IMR-90 (cell line): ENCODE results near the gene B3GAT1. TPM values are rescaled to one million over a fixed set of nuclear protein-coding genes. Genes with fewer than 3 reads are reported as not detected.

Experiments used
- ATAC-seq: fragments of 200-7000 bp; cut with Tn5 transposase; 2 replicates; pipeline ENCODE4 v1.9.1; 2020; ENCODE audit warnings: low read depth, mild to moderate bottlenecking, moderate library complexity
- BruUV-seq: library from RNA; stranded (reverse); fragments of 400-500 nt; replicated peaks from 2 replicates; lab custom pipeline; 2021; lab: Mats Ljungman, UMichigan
- CTCF ChIA-PET: fragments of 300-600 bp; formaldehyde crosslinking; extraction: SDS; loops from one replicate; lab custom pipeline; 2021; ENCODE audit warnings: antibody characterized with exemption; lab: Yijun Ruan, JAX
- POLR2A ChIA-PET: fragments of 300-600 bp; sonication (Branson Sonifier 250); formaldehyde crosslinking; loops from one replicate; lab custom pipeline; 2022; ENCODE audit warnings: antibody characterized with exemption; ENCODE audit not compliant: unreplicated experiment; lab: Charles Lee
- DNase-seq: peaks from one replicate; pipeline ENCODE4 v3.0.0; 2013
- H2AFZ ChIP-seq: replicated peaks from 2 replicates; pipeline ENCODE3; 2013; ENCODE audit warnings: low read length, mild to moderate bottlenecking; ENCODE audit not compliant: poor library complexity
- H2AK5ac ChIP-seq: 2 replicates; pipeline ENCODE4 v1.6.1; 2013; ENCODE audit warnings: low read depth, low read length, inconsistent platforms
- H2AK9ac ChIP-seq: replicated peaks from 2 replicates; pipeline ENCODE3; 2013; ENCODE audit warnings: mild to moderate bottlenecking, low read depth, low read length, moderate library complexity; ENCODE audit not compliant: poor library complexity
- H2BK120ac ChIP-seq: 2 replicates; pipeline ENCODE4 v1.6.1; 2013; ENCODE audit warnings: low read depth, low read length, inconsistent platforms
- H2BK15ac ChIP-seq: 3 replicates; pipeline ENCODE4 v1.6.1; 2013; ENCODE audit warnings: low read depth, low read length, inconsistent platforms
- H2BK20ac ChIP-seq: 2 replicates; pipeline ENCODE4 v1.6.1; 2013; ENCODE audit warnings: low read depth, mild to moderate bottlenecking, inconsistent platforms, low read length, moderate library complexity
- H2BK5ac ChIP-seq: 2 replicates; pipeline ENCODE4 v1.6.1; 2013; ENCODE audit warnings: mild to moderate bottlenecking, low read depth, low read length, inconsistent platforms; ENCODE audit not compliant: poor library complexity, severe bottlenecking
- H3K14ac ChIP-seq: replicated peaks from 2 replicates; pipeline ENCODE4 v1.6.1; 2013; ENCODE audit warnings: low read depth, low read length, inconsistent platforms
- H3K18ac ChIP-seq: 2 replicates; pipeline ENCODE4 v1.6.1; 2013; ENCODE audit warnings: low read depth, low read length, control low read depth
- H3K23ac ChIP-seq: 2 replicates; pipeline ENCODE4 v1.6.1; 2013; ENCODE audit warnings: low read depth, low read length, inconsistent platforms
- H3K27ac ChIP-seq: 2 replicates; pipeline ENCODE4 v1.5.1; 2013; ENCODE audit warnings: mild to moderate bottlenecking, control low read depth, low read length; ENCODE audit not compliant: insufficient read depth
- H3K27me3 ChIP-seq: 2 replicates; pipeline ENCODE4 v1.6.1; 2013; ENCODE audit warnings: low read length; ENCODE audit not compliant: control insufficient read depth, insufficient read depth
- H3K36me3 ChIP-seq: 2 replicates; pipeline ENCODE4 v1.6.1; 2013; ENCODE audit warnings: low read length, mixed read lengths; ENCODE audit not compliant: control insufficient read depth, insufficient read depth
- H3K4ac ChIP-seq: 2 replicates; pipeline ENCODE4 v1.6.1; 2013; ENCODE audit warnings: low read depth, low read length, inconsistent platforms
- H3K4me1 ChIP-seq: 2 replicates; pipeline ENCODE4 v1.6.1; 2013; ENCODE audit warnings: low read length, mixed read lengths; ENCODE audit not compliant: control insufficient read depth, insufficient read depth
- H3K4me2 ChIP-seq: 2 replicates; pipeline ENCODE4 v1.6.1; 2013; ENCODE audit warnings: low read depth, mild to moderate bottlenecking, control low read depth, low read length, moderate library complexity
- H3K4me3 ChIP-seq: 2 replicates; pipeline ENCODE4 v1.5.1; 2013; ENCODE audit warnings: low read depth, mild to moderate bottlenecking, control low read depth, low read length, moderate library complexity; ENCODE audit not compliant: insufficient read depth
- H3K56ac ChIP-seq: 2 replicates; pipeline ENCODE4 v1.6.1; 2013; ENCODE audit warnings: low read length, inconsistent platforms; ENCODE audit not compliant: insufficient read depth; ENCODE audit errors: extremely low read depth
- H3K79me1 ChIP-seq, 2 experiments: 2 replicates each; pipeline ENCODE4 v1.6.1; 2013; ENCODE audit warnings: low read length in 2 of 2, inconsistent platforms in 1 of 2, low read depth in 1 of 2
- H3K9ac ChIP-seq: 2 replicates; pipeline ENCODE4 v1.6.1; 2013; ENCODE audit warnings: low read depth, low read length, control low read depth
- H3K9me1 ChIP-seq: 2 replicates; pipeline ENCODE4 v1.6.1; 2013; ENCODE audit warnings: low read length, inconsistent platforms; ENCODE audit not compliant: insufficient read depth
- H3K9me3 ChIP-seq: 2 replicates; pipeline ENCODE4 v1.6.1; 2013; ENCODE audit warnings: low read length; ENCODE audit not compliant: control insufficient read depth, insufficient read depth
- H4K20me1 ChIP-seq: 2 replicates; pipeline ENCODE4 v1.6.1; 2013; ENCODE audit warnings: low read length, inconsistent platforms; ENCODE audit not compliant: insufficient read depth
- H4K5ac ChIP-seq: 2 replicates; pipeline ENCODE4 v1.6.1; 2013; ENCODE audit warnings: mild to moderate bottlenecking, low read depth, low read length, control low read depth
- H4K8ac ChIP-seq, 2 experiments: 2 replicates each; pipeline ENCODE4 v1.6.1; 2013; ENCODE audit warnings: low read depth in 2 of 2, low read length in 2 of 2, control low read depth in 1 of 2, inconsistent platforms in 1 of 2
- H4K91ac ChIP-seq: 2 replicates; pipeline ENCODE4 v1.6.1; 2013; ENCODE audit warnings: low read depth, low read length, inconsistent platforms; ENCODE audit not compliant: insufficient read depth
- CEBPB ChIP-seq: IDR thresholded peaks from 2 replicates; pipeline ENCODE4 v1.6.1; 2012; ENCODE audit warnings: low read depth, low read length, improper control_type of control experiment
- FOS ChIP-seq: fragments of 150-350 bp; IDR thresholded peaks from 2 replicates; pipeline ENCODE4 v1.6.1; 2016; ENCODE audit warnings: low read depth, low read length
- MAFK ChIP-seq: IDR thresholded peaks from 2 replicates; pipeline ENCODE4 v1.6.1; 2012; ENCODE audit warnings: low read depth, low read length, improper control_type of control experiment
- MAZ ChIP-seq: IDR thresholded peaks from 2 replicates; pipeline ENCODE4 v1.6.1; 2012; ENCODE audit warnings: low read depth, mild to moderate bottlenecking, low read length, improper control_type of control experiment, moderate library complexity, borderline replicate concordance
- MXI1 ChIP-seq: IDR thresholded peaks from 2 replicates; pipeline ENCODE4 v1.6.1; 2012; ENCODE audit warnings: low read depth, mild to moderate bottlenecking, low read length, moderate library complexity, borderline replicate concordance
- NFE2L2 ChIP-seq: fragments of 150-350 bp; IDR thresholded peaks from 2 replicates; pipeline ENCODE4 v1.6.1; 2016; ENCODE audit warnings: low read depth, mild to moderate bottlenecking, low read length
- POLR2A ChIP-seq: IDR thresholded peaks from 2 replicates; pipeline ENCODE4 v1.6.1; 2012; ENCODE audit warnings: mild to moderate bottlenecking, low read depth, low read length
- RFX5 ChIP-seq: IDR thresholded peaks from 2 replicates; pipeline ENCODE4 v1.8.0; 2012; ENCODE audit warnings: low read depth, mild to moderate bottlenecking, low read length, moderate library complexity
- WGBS, 2 experiments: methylation state at CpG; one replicate each; pipeline versions ENCODE4 v1.1.5 to v1.1.7; 2013; ENCODE audit warnings: missing lambda C conversion rate in 2 of 2; ENCODE audit not compliant: insufficient read length in 1 of 2; ENCODE audit errors: extremely low coverage in 2 of 2; 5-methylcytosine and 5-hydroxymethylcytosine counted together
- dilution Hi-C: fragments of 300-500 bp; cut with HindIII; formaldehyde crosslinking; loops from one replicate; pipeline ENCODE4 v1.14.3; 2018; ENCODE audit warnings: low sequenced_read_pairs; ENCODE audit not compliant: unreplicated experiment
- in situ Hi-C: fragments of 300-500 bp; cut with MboI; formaldehyde crosslinking; loops from 3 replicates; pipeline ENCODE4 v1.14.3; 2019; ENCODE audit warnings: low sequenced_read_pairs, inconsistent platforms, mixed read lengths
- intact Hi-C: fragments of 100-400 bp; cut with micrococcal nuclease; formaldehyde crosslinking; loops from 2 replicates; pipeline ENCODE4 v1.10.0; 2022
- polyA plus RNA-seq, 3 experiments: library from polyadenylated mRNA; depleted of rRNA; stranded (reverse); fragments of >200 nt; gene quantifications; 2 replicates each; pipeline ENCODE4 v1.2.3, GENCODE V29; 2012; ENCODE audit warnings: low replicate concordance in 1 of 3
- total RNA-seq: library from RNA; depleted of rRNA; stranded (reverse); fragments of >200 nt; gene quantifications from 2 replicates; pipeline ENCODE4 v1.2.3, GENCODE V29; 2012
- TF ChIP-seq, protein P1 (sequence below): fragments of 150-350 bp; IDR thresholded peaks from 2 replicates; pipeline ENCODE4 v1.6.1; 2016; ENCODE audit warnings: low read depth, mild to moderate bottlenecking, low read length, moderate library complexity, borderline replicate concordance
- TF ChIP-seq, protein P2 (sequence below): fragments of 150-350 bp; IDR thresholded peaks from 2 replicates; pipeline ENCODE4 v1.6.1; 2017; ENCODE audit warnings: mild to moderate bottlenecking, antibody characterized with exemption, low read length, low read depth
- TF ChIP-seq, protein P3 (sequence below): conservative IDR thresholded peaks from 2 replicates; pipeline ENCODE4 v1.5.1; 2012; ENCODE audit warnings: mild to moderate bottlenecking, low read depth, low read length, improper control_type of control experiment

The B3GAT1 gene
- total and polyA plus RNA-seq, 2 of the 4 experiments (the other 2 are of a cell fraction), result not detected

DNA sequence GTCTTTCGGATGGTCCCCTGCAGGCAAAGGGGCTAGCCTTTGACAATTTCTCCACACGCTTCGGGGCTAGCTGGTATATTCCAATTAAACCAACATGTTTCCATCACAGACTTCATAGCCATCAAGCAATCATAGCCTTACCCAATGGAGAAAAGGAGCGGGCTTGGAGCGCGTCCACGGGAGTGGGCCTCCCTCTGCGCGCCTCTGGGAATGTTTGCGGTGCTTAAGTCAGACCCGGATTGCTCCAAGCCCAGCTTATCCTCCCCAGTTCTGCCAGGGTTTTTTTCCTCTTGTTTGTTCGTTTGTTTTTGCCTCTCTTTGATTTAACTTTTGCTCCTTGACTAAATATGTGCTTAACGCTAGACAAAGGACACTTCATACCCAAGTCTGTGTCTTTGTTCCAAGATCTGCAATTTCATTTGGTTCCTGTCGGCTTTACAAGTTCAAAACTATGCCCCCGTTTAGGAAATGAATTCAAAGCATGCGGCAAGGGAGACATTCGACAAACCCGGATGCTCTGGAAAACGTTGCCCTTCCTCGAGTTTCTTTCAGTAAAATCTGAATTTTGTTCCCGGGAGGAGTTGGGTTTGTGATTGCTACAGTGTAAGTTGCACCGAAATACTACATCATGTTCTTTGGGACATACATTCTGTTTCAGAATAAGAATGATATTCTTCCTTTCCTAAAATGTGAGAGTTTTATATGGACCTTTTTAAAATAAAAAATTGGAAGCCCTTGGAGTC, 81.3 kb downstream of the B3GAT1 start:
- no peak for TF ChIP-seq FOS
- no peak for TF ChIP-seq MXI1
- TF ChIP-seq CEBPB, result no peak
- TF ChIP-seq, protein P1, sequence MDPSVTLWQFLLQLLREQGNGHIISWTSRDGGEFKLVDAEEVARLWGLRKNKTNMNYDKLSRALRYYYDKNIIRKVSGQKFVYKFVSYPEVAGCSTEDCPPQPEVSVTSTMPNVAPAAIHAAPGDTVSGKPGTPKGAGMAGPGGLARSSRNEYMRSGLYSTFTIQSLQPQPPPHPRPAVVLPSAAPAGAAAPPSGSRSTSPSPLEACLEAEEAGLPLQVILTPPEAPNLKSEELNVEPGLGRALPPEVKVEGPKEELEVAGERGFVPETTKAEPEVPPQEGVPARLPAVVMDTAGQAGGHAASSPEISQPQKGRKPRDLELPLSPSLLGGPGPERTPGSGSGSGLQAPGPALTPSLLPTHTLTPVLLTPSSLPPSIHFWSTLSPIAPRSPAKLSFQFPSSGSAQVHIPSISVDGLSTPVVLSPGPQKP, result no peak
- TF ChIP-seq, protein P2, sequence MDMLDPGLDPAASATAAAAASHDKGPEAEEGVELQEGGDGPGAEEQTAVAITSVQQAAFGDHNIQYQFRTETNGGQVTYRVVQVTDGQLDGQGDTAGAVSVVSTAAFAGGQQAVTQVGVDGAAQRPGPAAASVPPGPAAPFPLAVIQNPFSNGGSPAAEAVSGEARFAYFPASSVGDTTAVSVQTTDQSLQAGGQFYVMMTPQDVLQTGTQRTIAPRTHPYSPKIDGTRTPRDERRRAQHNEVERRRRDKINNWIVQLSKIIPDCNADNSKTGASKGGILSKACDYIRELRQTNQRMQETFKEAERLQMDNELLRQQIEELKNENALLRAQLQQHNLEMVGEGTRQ, result no peak
- TF ChIP-seq MAFK, result no peak
- TF ChIP-seq, protein P3, sequence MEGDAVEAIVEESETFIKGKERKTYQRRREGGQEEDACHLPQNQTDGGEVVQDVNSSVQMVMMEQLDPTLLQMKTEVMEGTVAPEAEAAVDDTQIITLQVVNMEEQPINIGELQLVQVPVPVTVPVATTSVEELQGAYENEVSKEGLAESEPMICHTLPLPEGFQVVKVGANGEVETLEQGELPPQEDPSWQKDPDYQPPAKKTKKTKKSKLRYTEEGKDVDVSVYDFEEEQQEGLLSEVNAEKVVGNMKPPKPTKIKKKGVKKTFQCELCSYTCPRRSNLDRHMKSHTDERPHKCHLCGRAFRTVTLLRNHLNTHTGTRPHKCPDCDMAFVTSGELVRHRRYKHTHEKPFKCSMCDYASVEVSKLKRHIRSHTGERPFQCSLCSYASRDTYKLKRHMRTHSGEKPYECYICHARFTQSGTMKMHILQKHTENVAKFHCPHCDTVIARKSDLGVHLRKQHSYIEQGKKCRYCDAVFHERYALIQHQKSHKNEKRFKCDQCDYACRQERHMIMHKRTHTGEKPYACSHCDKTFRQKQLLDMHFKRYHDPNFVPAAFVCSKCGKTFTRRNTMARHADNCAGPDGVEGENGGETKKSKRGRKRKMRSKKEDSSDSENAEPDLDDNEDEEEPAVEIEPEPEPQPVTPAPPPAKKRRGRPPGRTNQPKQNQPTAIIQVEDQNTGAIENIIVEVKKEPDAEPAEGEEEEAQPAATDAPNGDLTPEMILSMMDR, result no peak
- TF ChIP-seq RFX5, result no peak
- TF ChIP-seq POLR2A, result no peak
- no peak for TF ChIP-seq MAZ
- TF ChIP-seq NFE2L2, result no peak
- Histone ChIP-seq H2BK5ac (no peak overlapping the region), H3K36me3 (no peaks in the 10 kb centered on the region), H2BK15ac (no peak overlapping the region), H3K14ac (no peak overlapping the region), H4K20me1 (no peaks in the 10 kb centered on the region), H3K56ac (no peak overlapping the region), H4K5ac (no peak overlapping the region), H4K91ac (no peak overlapping the region), H3K4me1 (no peaks in the 10 kb centered on the region), H4K8ac (no peak overlapping the region), H3K23ac (no peak overlapping the region), H3K4me3 (no peak overlapping the region), H3K4ac (no peak overlapping the region), H3K27ac (no peak overlapping the region), H3K27me3 (peaks cover 14% of the 10 kb centered on the region), H3K9me1 (no peaks in the 10 kb centered on the region), H2BK120ac (no peak overlapping the region), H2BK20ac (no peak overlapping the region), H3K4me2 (no peak overlapping the region), H2AFZ (no peak overlapping the region), H3K9ac (no peak overlapping the region), H2AK9ac (no peak overlapping the region), H3K18ac (no peak overlapping the region), H3K79me1 (no peaks in the 10 kb centered on the region), H3K9me3 (no peaks in the 10 kb centered on the region), H2AK5ac (no peak overlapping the region)
- dilution Hi-C loops (no loop called here), intact Hi-C loops (no loop called here), in situ Hi-C loops (no loop called here)
- CTCF ChIA-PET, result no interaction called here
- no peak for ATAC-seq
- WGBS, 2 experiments, result 43% methylated on average over 13 of the region's 22 CpGs; no CpG with 5 or more reads in 1 of the 2 experiments
- DNase-seq, result no peak
- POLR2A ChIA-PET, result no interaction called here
- no TSS peak for BruUV-seq
